Astrocyte (in vitro differentiated cells and primary cell): ENCODE results near the gene ZDHHC4. TPM values are rescaled to one million over a fixed set of nuclear protein-coding genes. Genes with fewer than 3 reads are reported as not detected.

Experiments
- DNase-seq: peaks from one replicate; pipeline ENCODE4 v3.0.0-alpha.2; 2010; ENCODE audit warnings: low read depth
- FAIRE-seq: peaks from 2 replicates; lab custom pipeline; 2011; peaks lifted over from hg19 to GRCh38; lab: Jason Lieb, UNC
- H2AFZ ChIP-seq: 2 replicates; pipeline ENCODE4 v1.6.0; 2012; ENCODE audit warnings: low read depth, low read length, inconsistent platforms
- H3K27ac ChIP-seq: 2 replicates; pipeline ENCODE4 v1.5.1; 2011; ENCODE audit warnings: low read depth, low read length, inconsistent platforms
- H3K27me3 ChIP-seq: 2 replicates; pipeline ENCODE4 v1.6.0; 2011; ENCODE audit warnings: low read length, inconsistent platforms; ENCODE audit not compliant: insufficient read depth
- H3K36me3 ChIP-seq: 2 replicates; pipeline ENCODE4 v1.5.1; 2011; ENCODE audit warnings: low read length, inconsistent platforms; ENCODE audit not compliant: insufficient read depth
- H3K4me1 ChIP-seq: 2 replicates; pipeline ENCODE4 v1.5.1; 2011; ENCODE audit warnings: low read length, inconsistent platforms; ENCODE audit not compliant: insufficient read depth
- H3K4me2 ChIP-seq: 2 replicates; pipeline ENCODE4 v1.6.0; 2012; ENCODE audit warnings: low read length, inconsistent platforms
- H3K4me3 ChIP-seq: 2 replicates; pipeline ENCODE4 v1.5.1; 2011; ENCODE audit warnings: low read depth, mild to moderate bottlenecking, low read length, inconsistent platforms; ENCODE audit not compliant: insufficient read depth
- H3K79me2 ChIP-seq: 2 replicates; pipeline ENCODE4 v1.6.0; 2012; ENCODE audit warnings: mild to moderate bottlenecking, low read length, inconsistent platforms; ENCODE audit not compliant: insufficient read depth
- H3K9ac ChIP-seq: 2 replicates; pipeline ENCODE4 v1.6.0; 2012; ENCODE audit warnings: mild to moderate bottlenecking, low read length, inconsistent platforms
- H3K9me3 ChIP-seq: 2 replicates; pipeline ENCODE4 v1.5.1; 2012; ENCODE audit warnings: low read depth, mild to moderate bottlenecking, low read length, inconsistent platforms; ENCODE audit not compliant: insufficient read depth
- H4K20me1 ChIP-seq: 2 replicates; pipeline ENCODE4 v1.6.0; 2012; ENCODE audit warnings: low read length, inconsistent platforms; ENCODE audit not compliant: insufficient read depth
- H3K27ac Mint-ChIP-seq: one replicate; pipeline ENCODE4 v1.8.0; 2021; ENCODE audit warnings: mild to moderate bottlenecking, mixed read lengths; ENCODE audit not compliant: unreplicated experiment
- H3K27me3 Mint-ChIP-seq: one replicate; pipeline ENCODE4 v1.8.0; 2021; ENCODE audit warnings: low read depth, mixed read lengths; ENCODE audit not compliant: unreplicated experiment
- H3K36me3 Mint-ChIP-seq: one replicate; pipeline ENCODE4 v1.8.0; 2021; ENCODE audit warnings: low read depth, mixed read lengths; ENCODE audit not compliant: unreplicated experiment
- H3K4me1 Mint-ChIP-seq: one replicate; pipeline ENCODE4 v1.8.0; 2021; ENCODE audit warnings: low read depth, mixed read lengths; ENCODE audit not compliant: unreplicated experiment
- H3K4me3 Mint-ChIP-seq: one replicate; pipeline ENCODE4 v1.8.0; 2021; ENCODE audit warnings: mild to moderate bottlenecking, moderate library complexity, mixed read lengths; ENCODE audit not compliant: unreplicated experiment
- H3K9me3 Mint-ChIP-seq: one replicate; pipeline ENCODE4 v1.8.0; 2021; ENCODE audit warnings: mild to moderate bottlenecking, mixed read lengths; ENCODE audit not compliant: unreplicated experiment
- CTCF ChIP-seq: IDR thresholded peaks from 2 replicates; pipeline ENCODE4 v1.5.1; 2011; ENCODE audit warnings: low read depth, mild to moderate bottlenecking, inconsistent platforms, low read length, moderate library complexity; ENCODE audit not compliant: insufficient read depth
- EZH2 ChIP-seq: IDR thresholded peaks from 2 replicates; pipeline ENCODE4 v1.6.1; 2012; ENCODE audit warnings: mild to moderate bottlenecking, low read length, inconsistent platforms; ENCODE audit not compliant: insufficient read depth
- total RNA-seq: library from RNA; stranded (reverse); gene quantifications from 2 replicates; pipeline ENCODE4 v1.2.1, GENCODE V29; 2021

ZDHHC4 gene
- total RNA-seq, 1 donor from 2014 or later: 33.2 TPM

GRCh38 chr7:6607651-6608051, 30.4 kb downstream of the ZDHHC4 start:
- Histone ChIP-seq H3K4me3 (no peak overlapping the region), H2AFZ (no peak overlapping the region), H3K4me2 (no peak overlapping the region), H4K20me1 (peaks cover 10% of the 10 kb centered on the region), H3K9me3 (no peaks in the 10 kb centered on the region), H3K4me1 (no peaks in the 10 kb centered on the region), H3K27me3 (no peaks in the 10 kb centered on the region), H3K36me3 (peaks cover 4% of the 10 kb centered on the region), H3K79me2 (no peaks in the 10 kb centered on the region), H3K9ac (no peak overlapping the region), H3K27ac (no peak overlapping the region)
- DNase-seq (no peak), FAIRE-seq (no peak)
- Mint-ChIP-seq H3K27ac (no peak overlapping the region), H3K27me3 (no peaks in the 10 kb centered on the region), H3K36me3 (peaks cover 5% of the 10 kb centered on the region), H3K4me1 (no peaks in the 10 kb centered on the region), H3K4me3 (no peak overlapping the region), H3K9me3 (peaks cover 2% of the 10 kb centered on the region)
- TF ChIP-seq EZH2 (no peak), CTCF (no peak)

- H3K36me3 Mint-ChIP-seq: peaks cover 5% of the 10 kb centered on the region
- H3K4me1 Mint-ChIP-seq: no peaks in the 10 kb centered on the region
- DNase-seq (no peak), FAIRE-seq (no peak)
- no peak overlapping the region for H3K4me3 Mint-ChIP-seq
- Histone ChIP-seq H2AFZ (no peak overlapping the region), H3K4me1 (no peaks in the 10 kb centered on the region), H3K27ac (no peak overlapping the region), H3K9me3 (no peaks in the 10 kb centered on the region), H3K4me3 (no peak overlapping the region), H3K36me3 (peaks cover 3% of the 10 kb centered on the region), H3K4me2 (no peak overlapping the region), H3K79me2 (no peaks in the 10 kb centered on the region), H4K20me1 (peaks cover 8% of the 10 kb centered on the region), H3K27me3 (no peaks in the 10 kb centered on the region), H3K9ac (no peak overlapping the region)
- H3K27ac Mint-ChIP-seq: no peak overlapping the region
- peaks cover 2% of the 10 kb centered on the region for H3K9me3 Mint-ChIP-seq
- H3K27me3 Mint-ChIP-seq: no peaks in the 10 kb centered on the region
- no peak for TF ChIP-seq CTCF
- no peak for TF ChIP-seq EZH2
Observed at GRCh38 chr7:6608081-6608480, 30.8 kb downstream of the ZDHHC4 start.

GRCh38 chr7:6608794-6609193, 31.5 kb downstream of the ZDHHC4 start:
- no peak overlapping the region for H3K9ac ChIP-seq
- H3K4me1 ChIP-seq: no peaks in the 10 kb centered on the region
- Mint-ChIP-seq H3K27ac (no peak overlapping the region), H3K36me3 (peaks cover 5% of the 10 kb centered on the region), H3K4me1 (no peaks in the 10 kb centered on the region), H3K4me3 (no peak overlapping the region), H3K27me3 (peaks cover 4% of the 10 kb centered on the region), H3K9me3 (peaks cover 2% of the 10 kb centered on the region)
- H4K20me1 ChIP-seq: peaks cover 8% of the 10 kb centered on the region
- peaks cover 1% of the 10 kb centered on the region for H3K27me3 ChIP-seq
- H3K36me3 ChIP-seq: peaks cover 3% of the 10 kb centered on the region
- H3K4me2 ChIP-seq: no peak overlapping the region
- no peak overlapping the region for H3K27ac ChIP-seq
- no peaks in the 10 kb centered on the region for H3K9me3 ChIP-seq
- H3K4me3 ChIP-seq: no peak overlapping the region
- H2AFZ ChIP-seq: no peak overlapping the region
- H3K79me2 ChIP-seq: no peaks in the 10 kb centered on the region
- DNase-seq (no peak), FAIRE-seq (no peak)
- TF ChIP-seq CTCF (no peak), EZH2 (no peak)
